ENCODE results near the gene SCUBE1. TPM values are rescaled to one million over a fixed set of nuclear protein-coding genes. Genes with fewer than 3 reads are reported as not detected.

The SCUBE1 gene
- total and polyA plus RNA-seq, 11 donors = 0.04 to 0.40 (median 0.24) TPM; not detected in 1

DNA sequence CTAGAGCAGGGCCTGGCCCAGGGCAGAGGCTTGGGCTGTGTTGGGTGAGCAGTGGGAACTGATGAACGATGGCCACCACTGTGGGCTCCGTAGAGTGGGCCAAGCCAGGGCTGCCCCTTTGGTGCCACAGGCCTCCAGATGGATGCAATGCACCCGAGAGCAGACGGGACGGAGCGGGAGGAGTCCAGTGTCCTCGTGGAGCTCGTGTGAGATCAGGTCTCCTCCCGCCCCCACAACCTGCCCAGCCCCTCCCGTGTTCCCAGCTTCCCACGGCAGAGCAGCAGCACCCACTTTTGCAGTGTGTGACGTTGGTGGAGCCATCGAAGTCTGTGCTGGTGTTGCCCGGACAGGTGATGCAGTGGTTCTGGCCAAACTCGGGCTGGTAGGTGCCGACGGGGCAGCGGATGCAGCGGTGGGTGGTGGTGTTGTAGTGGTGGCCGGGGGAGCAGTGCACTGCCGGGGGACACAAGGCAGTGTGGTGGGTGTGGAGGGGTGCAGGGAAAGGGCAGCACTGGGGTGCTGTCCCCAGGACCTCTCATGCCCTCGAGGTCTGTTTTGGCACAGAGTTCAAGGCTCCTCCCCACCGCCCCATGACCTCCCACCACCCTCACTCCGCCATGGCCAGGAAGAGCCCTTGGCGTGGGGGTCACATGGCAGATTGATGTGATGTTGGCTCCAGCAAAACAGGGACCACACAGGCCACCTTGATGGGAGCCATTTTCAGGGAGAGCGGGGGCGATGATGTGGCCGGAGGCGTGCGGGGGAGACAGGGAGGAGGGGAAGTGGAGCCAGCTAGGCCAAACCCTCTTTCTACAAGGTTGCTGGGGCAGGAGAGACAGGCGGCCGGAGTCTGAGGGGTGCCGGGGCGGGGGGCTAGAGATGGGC lies 132.3 kb downstream of the SCUBE1 start:
- ATAC-seq (no peak), DNase-seq (peak in 2 of 5 donors; percentile 16 to 49)
- H3K9me3 ChIP-seq = no peaks in the 10 kb centered on the region
- H3K4me3 ChIP-seq = no peak overlapping the region
- WGBS, 4 donors = 91 to 94% (median 93%) methylated on average over 27 to 34 of the region's 34 CpGs
- no peaks in the 10 kb centered on the region for H3K36me3 ChIP-seq
- H3K27ac ChIP-seq = no peak overlapping the region
- TF ChIP-seq, protein P1, sequence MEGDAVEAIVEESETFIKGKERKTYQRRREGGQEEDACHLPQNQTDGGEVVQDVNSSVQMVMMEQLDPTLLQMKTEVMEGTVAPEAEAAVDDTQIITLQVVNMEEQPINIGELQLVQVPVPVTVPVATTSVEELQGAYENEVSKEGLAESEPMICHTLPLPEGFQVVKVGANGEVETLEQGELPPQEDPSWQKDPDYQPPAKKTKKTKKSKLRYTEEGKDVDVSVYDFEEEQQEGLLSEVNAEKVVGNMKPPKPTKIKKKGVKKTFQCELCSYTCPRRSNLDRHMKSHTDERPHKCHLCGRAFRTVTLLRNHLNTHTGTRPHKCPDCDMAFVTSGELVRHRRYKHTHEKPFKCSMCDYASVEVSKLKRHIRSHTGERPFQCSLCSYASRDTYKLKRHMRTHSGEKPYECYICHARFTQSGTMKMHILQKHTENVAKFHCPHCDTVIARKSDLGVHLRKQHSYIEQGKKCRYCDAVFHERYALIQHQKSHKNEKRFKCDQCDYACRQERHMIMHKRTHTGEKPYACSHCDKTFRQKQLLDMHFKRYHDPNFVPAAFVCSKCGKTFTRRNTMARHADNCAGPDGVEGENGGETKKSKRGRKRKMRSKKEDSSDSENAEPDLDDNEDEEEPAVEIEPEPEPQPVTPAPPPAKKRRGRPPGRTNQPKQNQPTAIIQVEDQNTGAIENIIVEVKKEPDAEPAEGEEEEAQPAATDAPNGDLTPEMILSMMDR (IDR thresholded peaks at IDR 0.05) = no peak
- TF ChIP-seq POLR2A (IDR thresholded peaks at IDR 0.05) = no peak
- intact Hi-C loops (cut with DNase I) = no loop called here
- H3K4me1 ChIP-seq = peaks cover 0 to 4% (median 0%) of the 10 kb centered on the region in 12 donors
- H3K27me3 ChIP-seq = peaks cover 0 to 14% (median 0%) of the 10 kb centered on the region in 9 donors

GRCh38 chr22:43209971-43210370 lies 133.2 kb downstream of the SCUBE1 start:
- intact Hi-C loops (cut with DNase I) = no loop called here
- ATAC-seq = no peak
- WGBS, 4 donors = 87 to 93% (median 90%) methylated on average over 16 to 22 of the region's 22 CpGs

GRCh38 chr22:43209523-43209890 lies 133.7 kb downstream of the SCUBE1 start:
- Histone ChIP-seq H3K36me3 (no peaks in the 10 kb centered on the region), H3K4me3 (no peak overlapping the region), H3K4me1 (peaks cover 0 to 4% (median 0%) of the 10 kb centered on the region in 12 donors), H3K27me3 (peaks cover 0 to 13% (median 0%) of the 10 kb centered on the region in 9 donors), H3K27ac (no peak overlapping the region), H3K9me3 (no peaks in the 10 kb centered on the region)
- 90 to 95% (median 93%) methylated on average over 10 to 15 of the region's 15 CpGs for WGBS, 4 donors
- TF ChIP-seq, protein P1 (IDR thresholded peaks at IDR 0.05) = no peak
- TF ChIP-seq POLR2A (IDR thresholded peaks at IDR 0.05) = no peak
- peak in 2 of 5 donors; percentile 18 to 55 for DNase-seq
- no peak for ATAC-seq
- intact Hi-C loops (cut with DNase I) = no loop called here

More at GRCh38 chr22:43209971-43210370, 133.2 kb downstream of the SCUBE1 start:
- Histone ChIP-seq H3K27me3 (peaks cover 0 to 14% (median 0%) of the 10 kb centered on the region in 9 donors), H3K9me3 (no peaks in the 10 kb centered on the region), H3K4me1 (peaks cover 0 to 4% (median 0%) of the 10 kb centered on the region in 12 donors), H3K36me3 (no peaks in the 10 kb centered on the region), H3K4me3 (no peak overlapping the region), H3K27ac (no peak overlapping the region)
- TF ChIP-seq POLR2A (IDR thresholded peaks at IDR 0.05) = no peak
- TF ChIP-seq, protein P1 (IDR thresholded peaks at IDR 0.05) = no peak
- peak in 2 of 5 donors; percentile 27 to 47 for DNase-seq

DNA sequence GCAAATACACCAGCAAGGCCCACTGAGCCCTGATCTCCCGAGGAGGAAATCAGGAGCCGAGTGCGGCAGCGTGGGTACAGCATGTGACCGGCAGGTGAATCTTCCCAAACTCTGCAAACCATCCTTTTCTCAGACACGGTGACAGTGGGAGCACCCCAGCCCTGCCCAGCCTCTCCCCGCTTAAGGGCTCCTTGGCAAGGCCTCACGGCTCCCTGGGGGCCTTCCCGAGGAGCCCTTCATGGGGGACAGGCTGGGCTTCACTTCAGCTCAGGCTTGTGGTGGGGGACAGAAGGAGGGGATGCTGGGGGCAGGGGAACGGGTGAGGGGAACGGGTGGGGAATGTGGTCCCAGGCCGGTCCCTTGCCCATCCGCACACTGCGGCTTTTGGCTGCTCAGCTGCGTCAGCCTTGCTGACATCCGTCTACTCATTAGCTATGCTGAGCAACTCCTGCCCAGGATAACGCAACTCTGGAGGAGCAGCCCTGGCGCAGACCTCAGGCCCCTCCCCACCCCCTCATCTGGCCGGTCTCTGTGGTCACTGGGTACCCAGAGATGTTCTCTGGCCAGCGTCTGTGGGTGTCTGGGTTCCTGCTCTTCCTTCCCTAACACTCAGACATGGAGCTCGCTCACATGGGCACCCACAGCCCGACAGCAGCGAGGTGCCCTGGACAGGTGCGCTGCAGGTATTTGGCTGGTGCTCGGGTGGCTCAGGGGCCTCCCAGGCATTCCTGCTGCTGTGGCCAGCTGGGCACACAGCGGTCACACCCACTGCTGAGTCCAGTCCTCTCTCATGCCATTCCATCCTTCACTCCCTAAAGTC lies 134.3 kb downstream of the SCUBE1 start:
- Histone ChIP-seq H3K27ac (no peak overlapping the region), H3K27me3 (peaks cover 0 to 7% (median 0%) of the 10 kb centered on the region in 9 donors), H3K4me3 (no peak overlapping the region), H3K4me1 (peaks cover 0 to 4% (median 0%) of the 10 kb centered on the region in 12 donors), H3K36me3 (no peaks in the 10 kb centered on the region), H3K9me3 (no peaks in the 10 kb centered on the region)
- intact Hi-C loops (cut with DNase I) = no loop called here
- WGBS, 4 donors = 89 to 92% (median 91%) methylated on average over 17 to 26 of the region's 26 CpGs
- no peak for TF ChIP-seq POLR2A (IDR thresholded peaks at IDR 0.05)
- TF ChIP-seq, protein P1 (IDR thresholded peaks at IDR 0.05) = no peak
- DNase-seq (peak in 2 of 5 donors; percentile 13 to 56), ATAC-seq (no peak)
